B cell (primary cell): Measurements from ENCODE around the gene HEG1. TPM values are rescaled to one million over a fixed set of nuclear protein-coding genes. Genes with fewer than 3 reads are reported as not detected.

ENCODE experiments used
- ATAC-seq: fragments of 200-7000 bp; cut with Tn5 transposase; one replicate; pipeline ENCODE4 v1.10.0; 2021; ENCODE audit warnings: low read depth, mild to moderate bottlenecking, moderate number of reproducible peaks, moderate library complexity
- CTCF ChIA-PET: fragments of 350-600 bp; sonication (Branson Sonifier 250); formaldehyde crosslinking; loops from one replicate; lab custom pipeline; 2021; ENCODE audit warnings: antibody characterized with exemption, inconsistent platforms; lab: Charles Lee
- POLR2A ChIA-PET: fragments of 350-600 bp; sonication (Branson Sonifier 250); formaldehyde crosslinking; loops from one replicate; lab custom pipeline; 2021; ENCODE audit warnings: antibody characterized with exemption; lab: Charles Lee
- DNase-seq: peaks from one replicate; pipeline ENCODE4 v3.0.0; 2013
- H2AFZ ChIP-seq: 2 replicates; pipeline ENCODE4 v1.6.1; 2012; ENCODE audit warnings: mild to moderate bottlenecking, low read depth, low read length; ENCODE audit not compliant: insufficient read depth, poor library complexity, severe bottlenecking
- H3K27ac ChIP-seq, 2 donors: 1 replicate in 1 of 2; 2 replicates in 1 of 2; pipeline ENCODE4 v1.5.1; 2012 to 2013; ENCODE audit warnings: low read length in 2 of 2, mild to moderate bottlenecking in 2 of 2, moderate library complexity in 1 of 2
- H3K27me3 ChIP-seq, 4 experiments: fragments of 200-600 bp in 1 of 4; sonication (generic) in 1 of 4; replicated peaks in 1 of 4; 1 replicate in 2 of 4; 2 replicates in 2 of 4; pipeline versions ENCODE4 v1.6.1 to v1.7.0; 2013 to 2016; ENCODE audit warnings: low read length in 3 of 4, mild to moderate bottlenecking in 2 of 4, mixed read lengths in 1 of 4, moderate library complexity in 1 of 4; ENCODE audit not compliant: insufficient read depth in 4 of 4, control insufficient read depth in 3 of 4; ENCODE audit errors: control extremely low read depth in 1 of 4
- H3K36me3 ChIP-seq, 2 experiments: replicated peaks in 1 of 2; 1 replicate in 1 of 2; 2 replicates in 1 of 2; pipeline versions ENCODE4 v1.6.1 to v1.7.1; 2013; ENCODE audit warnings: low read length in 1 of 2; ENCODE audit not compliant: insufficient read depth in 2 of 2, control insufficient read depth in 1 of 2; ENCODE audit errors: control extremely low read depth in 1 of 2, extremely low read depth in 1 of 2
- H3K4me1 ChIP-seq, 2 donors: fragments of 200-600 bp in 1 of 2; sonication (generic) in 1 of 2; 1 replicate in 1 of 2; 2 replicates in 1 of 2; pipeline versions ENCODE4 v1.5.1 to v1.6.1; 2013 to 2017; ENCODE audit warnings: low read length in 2 of 2; ENCODE audit not compliant: control insufficient read depth in 2 of 2, insufficient read depth in 2 of 2
- H3K4me2 ChIP-seq: replicated peaks from 2 replicates; pipeline ENCODE3; 2012; ENCODE audit warnings: mild to moderate bottlenecking, low read depth, low read length; ENCODE audit not compliant: poor library complexity, severe bottlenecking
- H3K4me3 ChIP-seq, 5 experiments: fragments of 200-600 bp in 1 of 5; sonication (generic) in 1 of 5; 1 replicate in 3 of 5; 2 replicates in 2 of 5; pipeline versions ENCODE4 v1.5.1 to v1.7.0; 2011 to 2016; ENCODE audit warnings: low read length in 4 of 5, mild to moderate bottlenecking in 4 of 5, low read depth in 2 of 5, control low read depth in 1 of 5, moderate library complexity in 1 of 5; ENCODE audit not compliant: insufficient read depth in 1 of 5; ENCODE audit errors: control extremely low read depth in 1 of 5, extremely low read depth in 1 of 5
- H3K79me2 ChIP-seq: fragments of 200-600 bp; sonication (generic); one replicate; pipeline ENCODE4 v1.6.0; 2016; ENCODE audit warnings: low read length; ENCODE audit not compliant: control insufficient read depth, insufficient read depth
- H3K9ac ChIP-seq: fragments of 200-600 bp; sonication (generic); 2 replicates; pipeline ENCODE4 v1.6.1; 2017; ENCODE audit warnings: mild to moderate bottlenecking, low read length, moderate library complexity
- H3K9me3 ChIP-seq, 3 donors: one replicate each; pipeline versions ENCODE4 v1.6.1 to v1.7.1; 2013; ENCODE audit warnings: low read length in 2 of 3; ENCODE audit not compliant: control insufficient read depth in 2 of 3, insufficient read depth in 1 of 3; ENCODE audit errors: control extremely low read depth in 1 of 3
- H4K20me1 ChIP-seq: 2 replicates; pipeline ENCODE4 v1.6.0; 2012; ENCODE audit warnings: mild to moderate bottlenecking, low read length; ENCODE audit not compliant: insufficient read depth, control insufficient read depth, poor library complexity, severe bottlenecking
- H3K27ac Mint-ChIP-seq: one replicate; pipeline ENCODE4 v1.8.0; 2021; ENCODE audit warnings: mixed read lengths
- H3K27me3 Mint-ChIP-seq: one replicate; pipeline ENCODE4 v1.8.0; 2021; ENCODE audit warnings: mixed read lengths
- H3K4me1 Mint-ChIP-seq: one replicate; pipeline ENCODE4 v1.8.0; 2021; ENCODE audit warnings: mixed read lengths
- H3K4me3 Mint-ChIP-seq: one replicate; pipeline ENCODE4 v1.8.0; 2021; ENCODE audit warnings: mixed read lengths
- H3K9me3 Mint-ChIP-seq: one replicate; pipeline ENCODE4 v1.8.0; 2022; ENCODE audit warnings: mixed read lengths; ENCODE audit not compliant: insufficient read depth
- EZH2 ChIP-seq: IDR thresholded peaks from 2 replicates; pipeline ENCODE4 v1.6.1; 2012; ENCODE audit warnings: borderline replicate concordance, low read depth, mild to moderate bottlenecking, moderate library complexity, low read length; ENCODE audit not compliant: insufficient read depth, poor library complexity, severe bottlenecking
- WGBS: methylation state at CpG from one replicate; pipeline ENCODE4 v1.1.5; 2013; ENCODE audit warnings: missing lambda C conversion rate; ENCODE audit not compliant: insufficient coverage; 5-methylcytosine and 5-hydroxymethylcytosine counted together
- intact Hi-C: fragments of 100-400 bp; cut with micrococcal nuclease; formaldehyde crosslinking; loops from one replicate; pipeline ENCODE4 v1.10.0; 2022
- polyA plus RNA-seq: library from polyadenylated mRNA; depleted of rRNA; stranded (reverse); fragments of >200 nt; gene quantifications from 2 replicates; pipeline ENCODE4 v1.2.3, GENCODE V29; 2012
- total RNA-seq, 2 donors: library from RNA; stranded (reverse); fragments of 120-200 nt in 1 of 2; gene quantifications; 1 replicate in 1 of 2; 2 replicates in 1 of 2; pipeline versions ENCODE4 v1.2.3 to v1.2.4, GENCODE V29; 2013 to 2022
- TF ChIP-seq, protein P1 (sequence below): fragments of 200-600 bp; IDR thresholded peaks from one replicate; pipeline ENCODE4 v1.8.0; 2022; ENCODE audit warnings: antibody characterized with exemption, mild to moderate bottlenecking

The HEG1 gene
- total and polyA plus RNA-seq, 2 donors (not counting 1 experiment from before 2014, with no cell fraction given), result 5.1 to 9.2 TPM

DNA sequence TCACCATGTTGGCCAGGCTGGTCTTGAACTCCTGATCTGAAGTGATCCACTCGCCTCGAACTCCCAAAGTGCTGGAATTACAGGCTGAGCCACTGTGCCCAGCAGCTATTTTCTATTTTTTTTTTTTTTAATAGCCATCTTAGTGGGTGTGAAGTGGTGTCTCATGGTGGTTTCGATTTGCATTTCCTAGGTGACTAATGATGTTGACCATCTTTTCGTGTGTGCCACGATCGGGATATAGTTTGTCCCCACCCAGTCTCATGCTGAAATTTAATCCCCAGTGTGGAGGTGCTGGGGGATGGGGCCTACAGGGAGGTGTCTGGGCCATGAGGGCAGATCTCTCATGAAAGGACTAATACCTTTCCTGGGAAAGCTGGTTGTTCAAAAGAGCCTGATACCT, 79.4 kb downstream of the HEG1 start:
- no peaks in the 10 kb centered on the region for H3K4me1 Mint-ChIP-seq
- CTCF ChIA-PET, result no interaction called here
- Histone ChIP-seq H4K20me1 (no peaks in the 10 kb centered on the region), H2AFZ (no peak overlapping the region), H3K79me2 (no peaks in the 10 kb centered on the region), H3K4me1 (no peaks in the 10 kb centered on the region), H3K9ac (no peak overlapping the region), H3K4me2 (no peak overlapping the region), H3K27me3 (no peaks in the 10 kb centered on the region), H3K9me3 (no peaks in the 10 kb centered on the region), H3K4me3 (no peak overlapping the region), H3K36me3 (peaks cover 0 to 9% of the 10 kb centered on the region in 2 experiments), H3K27ac (no peak overlapping the region)
- intact Hi-C loops, result no loop called here
- no peaks in the 10 kb centered on the region for H3K27me3 Mint-ChIP-seq
- POLR2A ChIA-PET, result no interaction called here
- DNase-seq (no peak), ATAC-seq (no peak)
- no peak overlapping the region for H3K4me3 Mint-ChIP-seq
- WGBS, result 100% methylated on average over 1 of the region's 6 CpGs
- no peaks in the 10 kb centered on the region for H3K9me3 Mint-ChIP-seq
- no peak overlapping the region for H3K27ac Mint-ChIP-seq
- TF ChIP-seq, protein P1, sequence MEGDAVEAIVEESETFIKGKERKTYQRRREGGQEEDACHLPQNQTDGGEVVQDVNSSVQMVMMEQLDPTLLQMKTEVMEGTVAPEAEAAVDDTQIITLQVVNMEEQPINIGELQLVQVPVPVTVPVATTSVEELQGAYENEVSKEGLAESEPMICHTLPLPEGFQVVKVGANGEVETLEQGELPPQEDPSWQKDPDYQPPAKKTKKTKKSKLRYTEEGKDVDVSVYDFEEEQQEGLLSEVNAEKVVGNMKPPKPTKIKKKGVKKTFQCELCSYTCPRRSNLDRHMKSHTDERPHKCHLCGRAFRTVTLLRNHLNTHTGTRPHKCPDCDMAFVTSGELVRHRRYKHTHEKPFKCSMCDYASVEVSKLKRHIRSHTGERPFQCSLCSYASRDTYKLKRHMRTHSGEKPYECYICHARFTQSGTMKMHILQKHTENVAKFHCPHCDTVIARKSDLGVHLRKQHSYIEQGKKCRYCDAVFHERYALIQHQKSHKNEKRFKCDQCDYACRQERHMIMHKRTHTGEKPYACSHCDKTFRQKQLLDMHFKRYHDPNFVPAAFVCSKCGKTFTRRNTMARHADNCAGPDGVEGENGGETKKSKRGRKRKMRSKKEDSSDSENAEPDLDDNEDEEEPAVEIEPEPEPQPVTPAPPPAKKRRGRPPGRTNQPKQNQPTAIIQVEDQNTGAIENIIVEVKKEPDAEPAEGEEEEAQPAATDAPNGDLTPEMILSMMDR, result no peak

DNA sequence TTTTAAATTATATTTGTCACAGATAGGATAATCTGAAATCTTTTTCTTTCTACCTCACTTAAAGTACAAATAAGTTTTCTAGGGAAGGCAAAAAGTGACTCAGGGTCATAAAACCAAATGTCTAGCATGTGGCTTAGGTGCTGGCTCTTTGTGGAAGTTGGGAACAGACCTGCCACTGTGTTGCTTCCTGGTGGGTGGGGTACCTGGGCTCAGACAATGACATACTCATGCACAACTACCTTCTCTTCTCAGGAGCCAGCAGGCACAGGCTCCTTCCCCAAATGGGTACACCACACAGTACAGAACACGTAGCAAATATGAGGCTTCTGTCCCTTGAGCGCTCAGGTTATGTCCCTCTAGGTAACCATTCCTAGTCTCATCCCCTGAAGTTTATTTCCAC, 81.1 kb downstream of the HEG1 start:
- peaks cover 0 to 14% of the 10 kb centered on the region in 2 experiments for H3K36me3 ChIP-seq
- ChIA-PET POLR2A (no interaction called here), CTCF (no interaction called here)
- H3K27ac Mint-ChIP-seq, result no peak overlapping the region
- no peaks in the 10 kb centered on the region for H3K9me3 Mint-ChIP-seq
- no peaks in the 10 kb centered on the region for H3K4me1 ChIP-seq
- H2AFZ ChIP-seq, result no peak overlapping the region
- intact Hi-C loops, result no loop called here
- H3K4me2 ChIP-seq, result no peak overlapping the region
- no peak overlapping the region for H3K9ac ChIP-seq
- H3K9me3 ChIP-seq, result no peaks in the 10 kb centered on the region
- no peak overlapping the region for H3K27ac ChIP-seq
- H3K4me3 ChIP-seq, result no peak overlapping the region
- no CpG with 5 or more reads among the region's 2 CpGs for WGBS
- H3K27me3 ChIP-seq, result no peaks in the 10 kb centered on the region
- ATAC-seq (no peak), DNase-seq (no peak)
- H3K4me3 Mint-ChIP-seq, result no peak overlapping the region
- no peak for TF ChIP-seq EZH2
- TF ChIP-seq, protein P1, result no peak
- H3K4me1 Mint-ChIP-seq, result no peaks in the 10 kb centered on the region
- no peaks in the 10 kb centered on the region for H4K20me1 ChIP-seq
- H3K79me2 ChIP-seq, result no peaks in the 10 kb centered on the region
- H3K27me3 Mint-ChIP-seq, result no peaks in the 10 kb centered on the region
